DOHH2 (cell line): ENCODE results near the gene ATP10A.

Source experiments
- CTCF ChIP-seq: fragments of 200-600 bp; sonication (generic); IDR thresholded peaks from one replicate; pipeline ENCODE4 v1.5.1; 2014; ENCODE audit warnings: antibody characterized with exemption, mild to moderate bottlenecking, low read depth, low read length; ENCODE audit not compliant: poor library complexity, severe bottlenecking
- EZH2phosphoT487 ChIP-seq: fragments of 200-600 bp; sonication (generic); IDR thresholded peaks from 2 replicates; pipeline ENCODE4 v1.6.1; 2017; ENCODE audit warnings: borderline replicate concordance, mild to moderate bottlenecking, antibody characterized with exemption, low read length, moderate library complexity, mixed read lengths

- TF ChIP-seq CTCF (no peak), EZH2phosphoT487 (no peak)
Measured at GRCh38 chr15:25694239-25694584, 168.9 kb downstream of the ATP10A start.
